Endothelial cell of umbilical vein (primary cell): ENCODE results near the gene TMEM121B. TPM values are rescaled to one million over a fixed set of nuclear protein-coding genes. Genes with fewer than 3 reads are reported as not detected.

Experiments
- BruUV-seq: library from RNA; stranded (reverse); fragments of 400-500 nt; replicated peaks from 2 replicates; lab custom pipeline; 2021; lab: Mats Ljungman, UMichigan
- CTCF ChIA-PET: fragments of 300-600, 350-600 bp; sonication (Branson Sonifier 250); formaldehyde crosslinking; loops from one replicate; lab custom pipeline; 2021; ENCODE audit warnings: antibody characterized with exemption, inconsistent platforms; lab: Charles Lee
- POLR2A ChIA-PET: fragments of 300-600, 350-600 bp; sonication (Branson Sonifier 250); formaldehyde crosslinking; loops from one replicate; lab custom pipeline; 2021; ENCODE audit warnings: antibody characterized with exemption, inconsistent platforms; lab: Charles Lee
- DNase-seq: peaks from one replicate; pipeline ENCODE4 v3.0.0-alpha.2; 2011; ENCODE audit warnings: low read depth, low spot score
- FAIRE-seq: peaks from 2 replicates; lab custom pipeline; 2011; peaks lifted over from hg19 to GRCh38; lab: Jason Lieb, UNC
- H2AFZ ChIP-seq: 2 replicates; pipeline ENCODE4 v1.6.0; 2012; ENCODE audit warnings: low read depth, low read length, control low read depth, inconsistent platforms
- H3K27ac ChIP-seq: 2 replicates; pipeline ENCODE4 v1.5.1; 2011; ENCODE audit warnings: low read depth, mild to moderate bottlenecking, control low read depth, low read length, moderate library complexity; ENCODE audit not compliant: insufficient read depth
- H3K27me3 ChIP-seq, 2 experiments: 2 replicates each; pipeline versions ENCODE4 v1.6.0 to v1.6.1; 2011; ENCODE audit warnings: low read length in 2 of 2, mixed read lengths in 1 of 2; ENCODE audit not compliant: control insufficient read depth in 2 of 2, insufficient read depth in 2 of 2
- H3K36me3 ChIP-seq, 2 experiments: 2 replicates in 1 of 2; 3 replicates in 1 of 2; pipeline ENCODE4 v1.5.1; 2011; ENCODE audit warnings: low read length in 2 of 2, mild to moderate bottlenecking in 1 of 2, moderate library complexity in 1 of 2; ENCODE audit not compliant: control insufficient read depth in 2 of 2, insufficient read depth in 2 of 2; ENCODE audit errors: extremely low read depth in 1 of 2
- H3K4me1 ChIP-seq: 3 replicates; pipeline ENCODE4 v1.5.1; 2011; ENCODE audit warnings: mild to moderate bottlenecking, low read length; ENCODE audit not compliant: control insufficient read depth, insufficient read depth; ENCODE audit errors: extremely low read depth
- H3K4me2 ChIP-seq: 2 replicates; pipeline ENCODE4 v1.6.1; 2011; ENCODE audit warnings: low read length, control low read depth, mixed read lengths; ENCODE audit not compliant: insufficient read depth
- H3K4me3 ChIP-seq, 3 experiments: fragments of 200-600 bp in 1 of 3; sonication (generic), shearing (Covaris generic) in 1 of 3; replicated peaks in 1 of 3; 2 replicates each; pipeline ENCODE4 v1.5.1; 2011 to 2016; ENCODE audit warnings: control low read depth in 3 of 3, low read length in 3 of 3, mild to moderate bottlenecking in 2 of 3, inconsistent platforms in 1 of 3, low read depth in 1 of 3, moderate library complexity in 1 of 3; ENCODE audit not compliant: insufficient read depth in 1 of 3
- H3K79me2 ChIP-seq: 2 replicates; pipeline ENCODE4 v1.6.0; 2012; ENCODE audit warnings: low read length, inconsistent platforms; ENCODE audit not compliant: control insufficient read depth, insufficient read depth
- H3K9ac ChIP-seq: replicated peaks from 2 replicates; pipeline ENCODE3; 2011; ENCODE audit warnings: low read length, control low read depth; ENCODE audit not compliant: insufficient read depth; ENCODE audit errors: extremely low read depth
- H3K9me1 ChIP-seq: replicated peaks from 3 replicates; pipeline ENCODE4 v1.6.0; 2011; ENCODE audit warnings: mild to moderate bottlenecking, low read length; ENCODE audit not compliant: control insufficient read depth, insufficient read depth; ENCODE audit errors: extremely low read depth
- H3K9me3 ChIP-seq: replicated peaks from 2 replicates; pipeline ENCODE4 v1.5.1; 2012; ENCODE audit warnings: low read length, inconsistent platforms; ENCODE audit not compliant: control insufficient read depth, insufficient read depth
- H4K20me1 ChIP-seq: replicated peaks from 2 replicates; pipeline ENCODE3; 2011; ENCODE audit warnings: mild to moderate bottlenecking, low read length; ENCODE audit not compliant: control insufficient read depth, insufficient read depth; ENCODE audit errors: extremely low read depth
- EZH2 ChIP-seq: IDR thresholded peaks from 2 replicates; pipeline ENCODE4 v1.6.1; 2012; ENCODE audit warnings: borderline replicate concordance, low read depth, mild to moderate bottlenecking, moderate library complexity, low read length, inconsistent platforms; ENCODE audit not compliant: severe bottlenecking
- FOS ChIP-seq: IDR thresholded peaks from 2 replicates; pipeline ENCODE4 v1.6.1; 2011; ENCODE audit warnings: mild to moderate bottlenecking, low read length, moderate library complexity, borderline replicate concordance; ENCODE audit not compliant: insufficient read depth
- GATA2 ChIP-seq: IDR thresholded peaks from 2 replicates; pipeline ENCODE4 v1.7.0; 2011; ENCODE audit warnings: low read depth, mild to moderate bottlenecking, moderate library complexity, mixed read lengths, low read length; ENCODE audit not compliant: insufficient read length, insufficient read depth
- JUN ChIP-seq: IDR thresholded peaks from 2 replicates; pipeline ENCODE4 v1.6.1; 2011; ENCODE audit warnings: borderline replicate concordance, low read depth; ENCODE audit not compliant: insufficient read length, insufficient read depth
- MAX ChIP-seq: IDR thresholded peaks from 2 replicates; pipeline ENCODE4 v1.6.1; 2011; ENCODE audit not compliant: insufficient read depth, insufficient read length
- MYC ChIP-seq: IDR thresholded peaks from one replicate; pipeline ENCODE4 v1.6.1; 2011; ENCODE audit warnings: mild to moderate bottlenecking, low read depth, low read length
- POLR2A ChIP-seq: IDR thresholded peaks from 2 replicates; pipeline ENCODE4 v1.6.1; 2012; ENCODE audit warnings: low read depth, mild to moderate bottlenecking, control low read depth, low read length
- POLR2AphosphoS5 ChIP-seq: IDR thresholded peaks from 2 replicates; pipeline ENCODE4 v1.6.1; 2012; ENCODE audit warnings: low read depth, mild to moderate bottlenecking, control low read depth, low read length, moderate library complexity; ENCODE audit not compliant: insufficient read depth
- dilution Hi-C: fragments of 300-500 bp; cut with MboI; formaldehyde crosslinking; loops from one replicate; pipeline ENCODE4 v1.15.0; 2019; ENCODE audit warnings: low sequenced_read_pairs; ENCODE audit not compliant: extremely low pct_ligation_motif_present
- intact Hi-C: fragments of 100-400 bp; cut with micrococcal nuclease; formaldehyde crosslinking; loops from one replicate; pipeline ENCODE4 v1.10.0; 2022
- polyA plus RNA-seq, 4 experiments: library from polyadenylated mRNA; depleted of rRNA in 3 of 4; stranded (reverse) in 3 of 4; unstranded in 1 of 4; fragments of >200 nt; gene quantifications; 2 replicates each; pipeline versions ENCODE4 v1.2.1 to v1.2.3, GENCODE V29; 2011 to 2012; ENCODE audit warnings: missing spikeins in 1 of 4
- total RNA-seq: library from RNA; stranded (reverse); gene quantifications from 2 replicates; pipeline ENCODE4 v1.2.3, GENCODE V29; 2021
- TF ChIP-seq, protein P1 (sequence below), 2 donors: IDR thresholded peaks; 1 replicate in 1 of 2; 2 replicates in 1 of 2; pipeline ENCODE4 v1.5.1; 2011; ENCODE audit warnings: low read length in 2 of 2, mild to moderate bottlenecking in 2 of 2, moderate library complexity in 2 of 2, control low read depth in 1 of 2, inconsistent platforms in 1 of 2, low read depth in 1 of 2; ENCODE audit not compliant: insufficient read depth in 1 of 2; ENCODE audit errors: extremely low read depth in 1 of 2

Gene TMEM121B
- total and polyA plus RNA-seq, 2 donors (not counting 3 experiments of a cell fraction or from before 2014, with no cell fraction given) = 0.18 to 0.33 TPM

- no peak overlapping the region for H3K4me2 ChIP-seq
- TF ChIP-seq, protein P1, sequence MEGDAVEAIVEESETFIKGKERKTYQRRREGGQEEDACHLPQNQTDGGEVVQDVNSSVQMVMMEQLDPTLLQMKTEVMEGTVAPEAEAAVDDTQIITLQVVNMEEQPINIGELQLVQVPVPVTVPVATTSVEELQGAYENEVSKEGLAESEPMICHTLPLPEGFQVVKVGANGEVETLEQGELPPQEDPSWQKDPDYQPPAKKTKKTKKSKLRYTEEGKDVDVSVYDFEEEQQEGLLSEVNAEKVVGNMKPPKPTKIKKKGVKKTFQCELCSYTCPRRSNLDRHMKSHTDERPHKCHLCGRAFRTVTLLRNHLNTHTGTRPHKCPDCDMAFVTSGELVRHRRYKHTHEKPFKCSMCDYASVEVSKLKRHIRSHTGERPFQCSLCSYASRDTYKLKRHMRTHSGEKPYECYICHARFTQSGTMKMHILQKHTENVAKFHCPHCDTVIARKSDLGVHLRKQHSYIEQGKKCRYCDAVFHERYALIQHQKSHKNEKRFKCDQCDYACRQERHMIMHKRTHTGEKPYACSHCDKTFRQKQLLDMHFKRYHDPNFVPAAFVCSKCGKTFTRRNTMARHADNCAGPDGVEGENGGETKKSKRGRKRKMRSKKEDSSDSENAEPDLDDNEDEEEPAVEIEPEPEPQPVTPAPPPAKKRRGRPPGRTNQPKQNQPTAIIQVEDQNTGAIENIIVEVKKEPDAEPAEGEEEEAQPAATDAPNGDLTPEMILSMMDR (IDR thresholded peaks at IDR 0.05; ENCODE audit: extremely low read depth in 1 of 2, insufficient read depth in 1 of 2, low read depth in 1 of 2, low read length in 2 of 2) = no peak
- TF ChIP-seq EZH2 = no peak
- TF ChIP-seq GATA2 = no peak
- TF ChIP-seq POLR2A = no peak
- no peak for TF ChIP-seq MAX
- no peak for TF ChIP-seq POLR2AphosphoS5
- TF ChIP-seq MYC = no peak
- no peak for TF ChIP-seq FOS
- no peak for TF ChIP-seq JUN
- no peak overlapping the region for H3K27ac ChIP-seq
- no TSS peak for BruUV-seq
- no peak overlapping the region for H3K4me3 ChIP-seq
- H3K9ac ChIP-seq = no peak overlapping the region
- intact Hi-C loops = no loop called here
- CTCF ChIA-PET = interaction anchor here (0.7 to 2.1 kb wide), 8 partner anchors 11 to 406 kb away, joined by 4 to 20 read pairs (median 6); no protein-coding TSS in a partner anchor
- FAIRE-seq = no peak
- H3K9me3 ChIP-seq = no peaks in the 10 kb centered on the region
- peaks cover 2% of the 10 kb centered on the region for H4K20me1 ChIP-seq
- no peaks in the 10 kb centered on the region for H3K9me1 ChIP-seq
- dilution Hi-C loops = no loop called here
- H3K4me1 ChIP-seq = no peaks in the 10 kb centered on the region
- no peak overlapping the region for H2AFZ ChIP-seq
- H3K79me2 ChIP-seq = peaks cover 7% of the 10 kb centered on the region
- no peak for DNase-seq
- peaks cover 5 to 17% of the 10 kb centered on the region in 2 experiments for H3K36me3 ChIP-seq
- POLR2A ChIA-PET = no interaction called here
- no peaks in the 10 kb centered on the region for H3K27me3 ChIP-seq
Observed at GRCh38 chr22:17096071-17096470, 25.1 kb downstream of the TMEM121B start.
